Nephron (organoid): Measurements from ENCODE around the gene LYPD6.

Experiments used
- H3K27ac Mint-ChIP-seq, 3 experiments: 2 replicates each; pipeline ENCODE4 v1.8.0; 2020; ENCODE audit warnings: mixed read lengths in 3 of 3, mild to moderate bottlenecking in 2 of 3, moderate library complexity in 1 of 3
- H3K27me3 Mint-ChIP-seq: 2 replicates; pipeline ENCODE4 v1.8.0; 2021; ENCODE audit warnings: low read depth, mild to moderate bottlenecking, moderate library complexity, mixed read lengths
- H3K36me3 Mint-ChIP-seq: 2 replicates; pipeline ENCODE4 v1.8.0; 2020; ENCODE audit warnings: low read depth, mixed read lengths
- H3K4me1 Mint-ChIP-seq: 2 replicates; pipeline ENCODE4 v1.8.0; 2020; ENCODE audit warnings: mixed read lengths
- H3K4me3 Mint-ChIP-seq, 3 experiments: 2 replicates each; pipeline ENCODE4 v1.8.0; 2020; ENCODE audit warnings: mild to moderate bottlenecking in 3 of 3, mixed read lengths in 3 of 3, moderate library complexity in 2 of 3
- H3K9me3 Mint-ChIP-seq: 2 replicates; pipeline ENCODE4 v1.8.0; 2020; ENCODE audit warnings: mixed read lengths
- TF ChIP-seq, protein P1 (sequence below), 3 experiments: fragments of 200-600 bp; sonication (generic); IDR thresholded peaks; one replicate each; pipeline ENCODE4 v1.5.0; 2021; ENCODE audit warnings: antibody characterized with exemption in 3 of 3; ENCODE audit not compliant: unreplicated experiment in 3 of 3

Gene LYPD6

DNA sequence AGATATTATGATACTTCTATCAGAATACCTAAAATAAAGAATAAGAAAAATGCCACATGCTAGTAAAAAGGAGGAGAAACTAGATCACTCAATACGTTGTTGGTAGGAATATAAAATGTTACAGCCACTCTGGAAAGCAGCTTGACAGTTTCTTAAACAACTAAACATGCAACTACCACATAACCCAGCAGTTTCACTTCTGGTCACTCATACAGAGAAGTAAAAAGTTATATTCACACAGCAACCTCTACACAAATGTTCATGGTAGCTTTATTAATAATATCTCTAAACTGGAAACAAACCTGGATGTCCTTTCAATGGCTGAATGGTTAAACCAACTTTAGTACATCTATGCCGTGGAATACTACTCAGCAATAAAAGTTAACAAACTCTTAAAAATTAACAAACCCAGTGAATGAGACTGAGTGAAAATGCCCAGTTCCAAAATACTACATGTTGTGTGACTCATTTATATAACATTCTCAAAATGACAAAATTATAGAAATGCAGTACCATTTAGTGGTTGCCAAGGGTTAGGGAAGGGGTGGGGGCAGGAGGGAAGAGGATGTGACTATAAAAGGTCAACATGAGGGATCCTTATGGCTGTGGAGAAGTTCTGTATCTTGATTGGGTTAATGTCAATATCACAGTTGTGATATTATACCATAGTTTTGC lies 133.1 kb downstream of the LYPD6 start:
- no peaks in the 10 kb centered on the region for H3K27me3 Mint-ChIP-seq
- TF ChIP-seq, protein P1, sequence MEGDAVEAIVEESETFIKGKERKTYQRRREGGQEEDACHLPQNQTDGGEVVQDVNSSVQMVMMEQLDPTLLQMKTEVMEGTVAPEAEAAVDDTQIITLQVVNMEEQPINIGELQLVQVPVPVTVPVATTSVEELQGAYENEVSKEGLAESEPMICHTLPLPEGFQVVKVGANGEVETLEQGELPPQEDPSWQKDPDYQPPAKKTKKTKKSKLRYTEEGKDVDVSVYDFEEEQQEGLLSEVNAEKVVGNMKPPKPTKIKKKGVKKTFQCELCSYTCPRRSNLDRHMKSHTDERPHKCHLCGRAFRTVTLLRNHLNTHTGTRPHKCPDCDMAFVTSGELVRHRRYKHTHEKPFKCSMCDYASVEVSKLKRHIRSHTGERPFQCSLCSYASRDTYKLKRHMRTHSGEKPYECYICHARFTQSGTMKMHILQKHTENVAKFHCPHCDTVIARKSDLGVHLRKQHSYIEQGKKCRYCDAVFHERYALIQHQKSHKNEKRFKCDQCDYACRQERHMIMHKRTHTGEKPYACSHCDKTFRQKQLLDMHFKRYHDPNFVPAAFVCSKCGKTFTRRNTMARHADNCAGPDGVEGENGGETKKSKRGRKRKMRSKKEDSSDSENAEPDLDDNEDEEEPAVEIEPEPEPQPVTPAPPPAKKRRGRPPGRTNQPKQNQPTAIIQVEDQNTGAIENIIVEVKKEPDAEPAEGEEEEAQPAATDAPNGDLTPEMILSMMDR (IDR thresholded peaks at IDR 0.05; ENCODE audit: unreplicated experiment in 3 of 3): no peak

DNA sequence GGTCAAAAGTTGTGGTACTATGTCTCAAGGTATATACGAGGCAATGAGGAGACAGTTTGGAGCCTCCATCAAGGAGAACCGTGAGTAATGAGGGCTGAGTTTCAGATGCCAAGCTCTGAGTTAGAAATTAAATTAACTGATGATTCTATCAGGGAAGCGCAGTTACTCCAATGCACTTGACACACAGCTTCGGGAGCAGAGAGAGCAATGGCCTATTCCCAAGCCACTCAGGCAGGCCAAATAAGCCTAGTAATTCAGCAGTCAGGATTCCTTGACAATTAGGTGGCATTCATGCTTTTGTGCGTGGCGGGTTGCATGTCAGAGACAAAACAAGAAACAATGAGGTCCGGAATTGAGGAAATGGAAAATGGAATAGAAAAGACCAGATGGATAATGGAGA lies 134.0 kb downstream of the LYPD6 start:
- TF ChIP-seq, protein P1 (IDR thresholded peaks at IDR 0.05; ENCODE audit: unreplicated experiment in 3 of 3): no peak
- H3K36me3 Mint-ChIP-seq: peaks cover 15% of the 10 kb centered on the region
- H3K9me3 Mint-ChIP-seq: peaks cover 16% of the 10 kb centered on the region
- no peak overlapping the region for H3K27ac Mint-ChIP-seq
- H3K4me1 Mint-ChIP-seq: peaks cover 31% of the 10 kb centered on the region
- no peak overlapping the region for H3K4me3 Mint-ChIP-seq
- H3K27me3 Mint-ChIP-seq: no peaks in the 10 kb centered on the region

More for the DNA sequence above, 133.1 kb downstream of the LYPD6 start:
- Mint-ChIP-seq H3K36me3 (peaks cover 23% of the 10 kb centered on the region), H3K27ac (no peak overlapping the region), H3K4me1 (peaks cover 26% of the 10 kb centered on the region), H3K4me3 (no peak overlapping the region), H3K9me3 (peaks cover 24% of the 10 kb centered on the region)

DNA sequence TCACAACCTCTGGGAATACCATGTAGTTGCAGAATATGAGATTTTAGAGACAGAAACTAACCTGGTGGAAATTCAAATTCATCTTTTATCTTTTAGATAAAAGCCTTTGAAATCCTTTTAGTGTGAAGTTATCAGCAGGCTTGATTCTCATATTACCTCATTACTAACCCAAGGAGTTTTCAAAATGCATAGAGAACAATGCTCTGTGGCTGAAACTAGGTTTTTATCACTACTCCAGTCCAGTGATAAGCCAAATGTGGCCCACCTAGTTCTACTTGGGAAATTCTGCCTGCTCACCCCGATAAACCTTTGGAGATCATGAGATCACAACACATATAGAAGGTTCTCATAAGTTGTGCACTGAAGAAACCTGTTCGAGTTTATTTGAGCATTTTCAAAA lies 135.5 kb downstream of the LYPD6 start:
- TF ChIP-seq, protein P1 (IDR thresholded peaks at IDR 0.05; ENCODE audit: unreplicated experiment in 3 of 3): no peak
- Mint-ChIP-seq H3K27me3 (no peaks in the 10 kb centered on the region), H3K27ac (peak overlapping the region in 2 of 3 experiments; percentile 83 to 87), H3K36me3 (peaks cover 18% of the 10 kb centered on the region), H3K9me3 (peaks cover 9% of the 10 kb centered on the region), H3K4me3 (no peak overlapping the region), H3K4me1 (peaks cover 31% of the 10 kb centered on the region)

DNA sequence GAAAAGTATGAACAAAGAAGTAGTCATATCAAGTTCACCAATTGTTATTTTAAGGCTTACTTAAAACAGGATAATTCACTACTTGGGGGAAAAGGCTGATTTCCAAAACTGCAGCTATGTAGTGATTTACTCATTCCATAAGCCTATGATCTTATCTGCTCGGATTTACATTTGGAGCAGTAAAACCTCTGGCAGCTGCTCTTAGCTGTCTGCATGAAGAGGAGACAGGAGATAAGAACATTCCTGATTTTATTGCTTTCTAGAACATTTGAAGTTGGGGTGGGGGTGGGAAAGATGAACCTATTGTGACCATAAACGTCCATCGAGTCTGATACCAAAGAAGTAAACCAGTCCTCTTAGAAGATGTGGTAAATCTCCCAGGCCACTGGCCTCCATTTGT lies 136.2 kb downstream of the LYPD6 start:
- H3K4me1 Mint-ChIP-seq: peaks cover 31% of the 10 kb centered on the region
- peaks cover 6% of the 10 kb centered on the region for H3K9me3 Mint-ChIP-seq
- no peaks in the 10 kb centered on the region for H3K27me3 Mint-ChIP-seq
- H3K27ac Mint-ChIP-seq: peak overlapping the region in 2 of 3 experiments; percentile 83 to 87
- H3K36me3 Mint-ChIP-seq: peaks cover 22% of the 10 kb centered on the region
- TF ChIP-seq, protein P1 (IDR thresholded peaks at IDR 0.05; ENCODE audit: unreplicated experiment in 3 of 3): no peak
- H3K4me3 Mint-ChIP-seq: no peak overlapping the region

DNA sequence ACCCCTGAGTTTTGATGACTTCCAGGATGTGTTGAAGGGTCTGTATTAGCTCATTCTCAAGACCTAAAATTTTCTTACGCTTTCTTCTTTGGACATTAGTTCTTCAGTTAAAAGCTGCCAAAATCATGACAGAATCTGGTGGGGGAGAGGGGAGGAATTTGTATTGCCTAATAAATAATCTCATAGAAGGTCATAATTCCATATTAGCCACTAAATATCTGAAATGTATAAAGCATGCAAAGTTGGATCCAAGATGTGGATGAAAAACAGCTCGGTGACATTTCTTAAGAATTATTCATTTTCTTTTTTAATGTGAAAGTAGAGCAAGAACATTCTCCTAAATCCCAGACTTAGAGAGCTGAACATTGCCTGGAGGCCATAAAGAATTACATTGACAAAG lies 137.0 kb downstream of the LYPD6 start:
- TF ChIP-seq, protein P1 (IDR thresholded peaks at IDR 0.05; ENCODE audit: unreplicated experiment in 3 of 3): no peak
- H3K36me3 Mint-ChIP-seq: peaks cover 24% of the 10 kb centered on the region

DNA sequence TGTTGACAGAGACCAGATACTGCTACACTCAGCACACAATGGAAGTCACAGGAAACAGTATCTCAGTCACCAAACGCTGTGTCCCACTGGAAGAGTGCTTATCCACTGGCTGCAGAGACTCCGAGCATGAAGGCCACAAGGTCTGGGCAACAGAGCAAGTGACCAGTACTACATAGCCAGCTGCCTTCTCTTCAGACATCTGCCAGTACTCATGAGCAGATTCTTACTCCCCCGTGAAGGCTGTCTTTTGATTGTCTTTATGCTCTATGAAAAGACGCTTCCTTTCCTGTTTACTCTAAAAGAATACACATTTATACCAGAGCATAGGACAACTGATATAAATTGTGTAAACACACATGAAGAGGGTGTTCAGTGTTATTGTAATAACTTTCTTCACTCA lies 138.2 kb downstream of the LYPD6 start:
- Mint-ChIP-seq H3K27me3 (no peaks in the 10 kb centered on the region), H3K36me3 (peaks cover 29% of the 10 kb centered on the region), H3K4me3 (no peak overlapping the region), H3K9me3 (no peaks in the 10 kb centered on the region), H3K4me1 (peaks cover 31% of the 10 kb centered on the region), H3K27ac (peak overlapping the region in 2 of 3 experiments; percentile 83 to 87)
- TF ChIP-seq, protein P1 (IDR thresholded peaks at IDR 0.05; ENCODE audit: unreplicated experiment in 3 of 3): no peak

More for the DNA sequence above, 137.0 kb downstream of the LYPD6 start:
- no peak overlapping the region for H3K4me3 Mint-ChIP-seq
- H3K27ac Mint-ChIP-seq: peak overlapping the region in 2 of 3 experiments; percentile 83 to 87
- H3K27me3 Mint-ChIP-seq: no peaks in the 10 kb centered on the region
- peaks cover 2% of the 10 kb centered on the region for H3K9me3 Mint-ChIP-seq
- peaks cover 31% of the 10 kb centered on the region for H3K4me1 Mint-ChIP-seq
